IMR-90 (cell line): Measurements from ENCODE around the gene TNS3. TPM values are rescaled to one million over a fixed set of nuclear protein-coding genes. Genes with fewer than 3 reads are reported as not detected.

Experiments
- ATAC-seq: fragments of 200-7000 bp; cut with Tn5 transposase; 2 replicates; pipeline ENCODE4 v1.9.1; 2020; ENCODE audit warnings: low read depth, mild to moderate bottlenecking, moderate library complexity
- BruUV-seq: library from RNA; stranded (reverse); fragments of 400-500 nt; replicated peaks from 2 replicates; lab custom pipeline; 2021; lab: Mats Ljungman, UMichigan
- CTCF ChIA-PET: fragments of 300-600 bp; formaldehyde crosslinking; extraction: SDS; loops from one replicate; lab custom pipeline; 2021; ENCODE audit warnings: antibody characterized with exemption; lab: Yijun Ruan, JAX
- POLR2A ChIA-PET: fragments of 300-600 bp; sonication (Branson Sonifier 250); formaldehyde crosslinking; loops from one replicate; lab custom pipeline; 2022; ENCODE audit warnings: antibody characterized with exemption; ENCODE audit not compliant: unreplicated experiment; lab: Charles Lee
- DNase-seq: peaks from one replicate; pipeline ENCODE4 v3.0.0; 2013
- H2AFZ ChIP-seq: replicated peaks from 2 replicates; pipeline ENCODE3; 2013; ENCODE audit warnings: low read length, mild to moderate bottlenecking; ENCODE audit not compliant: poor library complexity
- H2AK5ac ChIP-seq: 2 replicates; pipeline ENCODE4 v1.6.1; 2013; ENCODE audit warnings: low read depth, low read length, inconsistent platforms
- H2AK9ac ChIP-seq: replicated peaks from 2 replicates; pipeline ENCODE3; 2013; ENCODE audit warnings: mild to moderate bottlenecking, low read depth, low read length, moderate library complexity; ENCODE audit not compliant: poor library complexity
- H2BK120ac ChIP-seq: 2 replicates; pipeline ENCODE4 v1.6.1; 2013; ENCODE audit warnings: low read depth, low read length, inconsistent platforms
- H2BK15ac ChIP-seq: 3 replicates; pipeline ENCODE4 v1.6.1; 2013; ENCODE audit warnings: low read depth, low read length, inconsistent platforms
- H2BK20ac ChIP-seq: 2 replicates; pipeline ENCODE4 v1.6.1; 2013; ENCODE audit warnings: low read depth, mild to moderate bottlenecking, inconsistent platforms, low read length, moderate library complexity
- H2BK5ac ChIP-seq: 2 replicates; pipeline ENCODE4 v1.6.1; 2013; ENCODE audit warnings: mild to moderate bottlenecking, low read depth, low read length, inconsistent platforms; ENCODE audit not compliant: poor library complexity, severe bottlenecking
- H3K14ac ChIP-seq: replicated peaks from 2 replicates; pipeline ENCODE4 v1.6.1; 2013; ENCODE audit warnings: low read depth, low read length, inconsistent platforms
- H3K18ac ChIP-seq: 2 replicates; pipeline ENCODE4 v1.6.1; 2013; ENCODE audit warnings: low read depth, low read length, control low read depth
- H3K23ac ChIP-seq: 2 replicates; pipeline ENCODE4 v1.6.1; 2013; ENCODE audit warnings: low read depth, low read length, inconsistent platforms
- H3K27ac ChIP-seq: 2 replicates; pipeline ENCODE4 v1.5.1; 2013; ENCODE audit warnings: mild to moderate bottlenecking, control low read depth, low read length; ENCODE audit not compliant: insufficient read depth
- H3K27me3 ChIP-seq: 2 replicates; pipeline ENCODE4 v1.6.1; 2013; ENCODE audit warnings: low read length; ENCODE audit not compliant: control insufficient read depth, insufficient read depth
- H3K36me3 ChIP-seq: 2 replicates; pipeline ENCODE4 v1.6.1; 2013; ENCODE audit warnings: low read length, mixed read lengths; ENCODE audit not compliant: control insufficient read depth, insufficient read depth
- H3K4ac ChIP-seq: 2 replicates; pipeline ENCODE4 v1.6.1; 2013; ENCODE audit warnings: low read depth, low read length, inconsistent platforms
- H3K4me1 ChIP-seq: 2 replicates; pipeline ENCODE4 v1.6.1; 2013; ENCODE audit warnings: low read length, mixed read lengths; ENCODE audit not compliant: control insufficient read depth, insufficient read depth
- H3K4me2 ChIP-seq: 2 replicates; pipeline ENCODE4 v1.6.1; 2013; ENCODE audit warnings: low read depth, mild to moderate bottlenecking, control low read depth, low read length, moderate library complexity
- H3K4me3 ChIP-seq: 2 replicates; pipeline ENCODE4 v1.5.1; 2013; ENCODE audit warnings: low read depth, mild to moderate bottlenecking, control low read depth, low read length, moderate library complexity; ENCODE audit not compliant: insufficient read depth
- H3K56ac ChIP-seq: 2 replicates; pipeline ENCODE4 v1.6.1; 2013; ENCODE audit warnings: low read length, inconsistent platforms; ENCODE audit not compliant: insufficient read depth; ENCODE audit errors: extremely low read depth
- H3K79me1 ChIP-seq, 2 experiments: 2 replicates each; pipeline ENCODE4 v1.6.1; 2013; ENCODE audit warnings: low read length in 2 of 2, inconsistent platforms in 1 of 2, low read depth in 1 of 2
- H3K9ac ChIP-seq: 2 replicates; pipeline ENCODE4 v1.6.1; 2013; ENCODE audit warnings: low read depth, low read length, control low read depth
- H3K9me1 ChIP-seq: 2 replicates; pipeline ENCODE4 v1.6.1; 2013; ENCODE audit warnings: low read length, inconsistent platforms; ENCODE audit not compliant: insufficient read depth
- H3K9me3 ChIP-seq: 2 replicates; pipeline ENCODE4 v1.6.1; 2013; ENCODE audit warnings: low read length; ENCODE audit not compliant: control insufficient read depth, insufficient read depth
- H4K20me1 ChIP-seq: 2 replicates; pipeline ENCODE4 v1.6.1; 2013; ENCODE audit warnings: low read length, inconsistent platforms; ENCODE audit not compliant: insufficient read depth
- H4K5ac ChIP-seq: 2 replicates; pipeline ENCODE4 v1.6.1; 2013; ENCODE audit warnings: mild to moderate bottlenecking, low read depth, low read length, control low read depth
- H4K8ac ChIP-seq, 2 experiments: 2 replicates each; pipeline ENCODE4 v1.6.1; 2013; ENCODE audit warnings: low read depth in 2 of 2, low read length in 2 of 2, control low read depth in 1 of 2, inconsistent platforms in 1 of 2
- H4K91ac ChIP-seq: 2 replicates; pipeline ENCODE4 v1.6.1; 2013; ENCODE audit warnings: low read depth, low read length, inconsistent platforms; ENCODE audit not compliant: insufficient read depth
- CEBPB ChIP-seq: IDR thresholded peaks from 2 replicates; pipeline ENCODE4 v1.6.1; 2012; ENCODE audit warnings: low read depth, low read length, improper control_type of control experiment
- CHD1 ChIP-seq: IDR thresholded peaks from 2 replicates; pipeline ENCODE4 v1.6.1; 2012; ENCODE audit warnings: low read depth, low read length, improper control_type of control experiment
- RCOR1 ChIP-seq: IDR thresholded peaks from 2 replicates; pipeline ENCODE4 v1.6.1; 2012; ENCODE audit warnings: mild to moderate bottlenecking, low read length, improper control_type of control experiment; ENCODE audit not compliant: insufficient replicate concordance
- RFX5 ChIP-seq: IDR thresholded peaks from 2 replicates; pipeline ENCODE4 v1.8.0; 2012; ENCODE audit warnings: low read depth, mild to moderate bottlenecking, low read length, moderate library complexity
- SMC3 ChIP-seq: fragments of 150-350 bp; IDR thresholded peaks from 2 replicates; pipeline ENCODE4 v1.6.1; 2016; ENCODE audit warnings: low read depth, mild to moderate bottlenecking, antibody characterized with exemption, low read length, moderate library complexity
- WGBS, 2 experiments: methylation state at CpG; one replicate each; pipeline versions ENCODE4 v1.1.5 to v1.1.7; 2013; ENCODE audit warnings: missing lambda C conversion rate in 2 of 2; ENCODE audit not compliant: insufficient read length in 1 of 2; ENCODE audit errors: extremely low coverage in 2 of 2; 5-methylcytosine and 5-hydroxymethylcytosine counted together
- dilution Hi-C: fragments of 300-500 bp; cut with HindIII; formaldehyde crosslinking; loops from one replicate; pipeline ENCODE4 v1.14.3; 2018; ENCODE audit warnings: low sequenced_read_pairs; ENCODE audit not compliant: unreplicated experiment
- in situ Hi-C: fragments of 300-500 bp; cut with MboI; formaldehyde crosslinking; loops from 3 replicates; pipeline ENCODE4 v1.14.3; 2019; ENCODE audit warnings: low sequenced_read_pairs, inconsistent platforms, mixed read lengths
- intact Hi-C: fragments of 100-400 bp; cut with micrococcal nuclease; formaldehyde crosslinking; loops from 2 replicates; pipeline ENCODE4 v1.10.0; 2022
- polyA plus RNA-seq, 3 experiments: library from polyadenylated mRNA; depleted of rRNA; stranded (reverse); fragments of >200 nt; gene quantifications; 2 replicates each; pipeline ENCODE4 v1.2.3, GENCODE V29; 2012; ENCODE audit warnings: low replicate concordance in 1 of 3
- total RNA-seq: library from RNA; depleted of rRNA; stranded (reverse); fragments of >200 nt; gene quantifications from 2 replicates; pipeline ENCODE4 v1.2.3, GENCODE V29; 2012

The TNS3 gene
- total and polyA plus RNA-seq, 2 of the 4 experiments (the other 2 are of a cell fraction), result 64.3 to 79.2 TPM

DNA sequence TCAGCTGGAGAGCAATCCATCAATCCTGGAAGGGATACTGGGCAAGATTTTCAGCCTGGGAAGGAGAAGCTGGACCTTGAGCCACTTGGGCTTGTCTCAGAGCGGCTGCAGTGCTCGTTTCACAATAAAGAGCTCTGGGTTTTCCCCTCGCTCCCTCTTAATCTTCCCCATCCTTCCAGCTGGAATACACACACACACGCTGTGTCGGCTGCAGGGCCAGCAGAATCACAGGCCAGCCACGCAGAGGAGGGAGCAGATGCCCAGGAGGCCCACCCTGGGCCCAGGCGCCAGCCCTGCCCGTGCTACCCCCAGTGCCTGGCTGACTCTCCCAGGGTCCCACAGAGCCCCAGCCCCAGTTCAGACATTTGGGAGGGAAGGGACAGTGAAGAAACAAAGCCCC is 255.1 kb downstream of the TNS3 start:
- Histone ChIP-seq H2AK9ac (peak overlapping the region; percentile 56), H3K9me1 (peaks cover 44% of the 10 kb centered on the region), H2BK5ac (peak overlapping the region; percentile 76), H3K4me2 (peak overlapping the region; percentile 70), H4K20me1 (peaks cover 38% of the 10 kb centered on the region), H3K4ac (peak overlapping the region; percentile 94), H3K18ac (peak overlapping the region; percentile 77), H3K79me1 (peaks cover 22 to 85% of the 10 kb centered on the region in 2 experiments), H3K4me1 (peaks cover 39% of the 10 kb centered on the region), H2BK20ac (0 out of 2 replicates have a peak overlapping the region, but pooled peaks have one; percentile 16), H3K9ac (peak overlapping the region; percentile 68; the same call in 1 of the 2 replicates), H2AK5ac (0 out of 2 replicates have a peak overlapping the region, but pooled peaks have one; percentile 54), H3K36me3 (peaks cover 14% of the 10 kb centered on the region), H4K8ac (peak overlapping the region in 1 of 2 experiments; percentile 91; a peak in 1 of 4 replicates), H4K91ac (no peak overlapping the region; the same call in 1 of the 2 replicates), H3K56ac (peak overlapping the region; percentile 36; the same call in 1 of the 2 replicates), H2BK15ac (no peak overlapping the region; the same call in 2 of the 3 replicates), H2AFZ (peak overlapping the region; percentile 66), H3K4me3 (no peak overlapping the region), H3K9me3 (no peaks in the 10 kb centered on the region), H3K23ac (peak overlapping the region; percentile 89; the same call in 1 of the 2 replicates), H2BK120ac (peak overlapping the region; percentile 91), H3K27ac (peak overlapping the region; percentile 83), H4K5ac (no peak overlapping the region), H3K14ac (peak overlapping the region; percentile 95), H3K27me3 (no peaks in the 10 kb centered on the region)
- ChIA-PET POLR2A (no interaction called here), CTCF (interaction anchor here (0.8 kb wide), 1 partner anchor 9 kb away, joined by 7 read pairs; no protein-coding TSS in a partner anchor)
- dilution Hi-C loops (no loop called here), in situ Hi-C loops (no loop called here), intact Hi-C loops (loop anchor here (5.0 kb wide), 1 partner anchor 35 kb away; no protein-coding TSS in a partner anchor)
- no TSS peak for BruUV-seq
- TF ChIP-seq RCOR1, result no peak
- no peak for TF ChIP-seq SMC3
- no peak for TF ChIP-seq CHD1
- TF ChIP-seq CEBPB, result peak; percentile 72
- TF ChIP-seq RFX5, result no peak
- ATAC-seq (peak; percentile 31), DNase-seq (peak; percentile 85)
- WGBS, 2 experiments, result no CpG with 5 or more reads among the region's 8 CpGs
